ENCODE data around the gene STBD1.
"Not testable (repeated sequence)": the region's sequence is repeated elsewhere in the genome, so short reads cannot be mapped to it uniquely, and the experiment has no call there.

Gene STBD1

DNA sequence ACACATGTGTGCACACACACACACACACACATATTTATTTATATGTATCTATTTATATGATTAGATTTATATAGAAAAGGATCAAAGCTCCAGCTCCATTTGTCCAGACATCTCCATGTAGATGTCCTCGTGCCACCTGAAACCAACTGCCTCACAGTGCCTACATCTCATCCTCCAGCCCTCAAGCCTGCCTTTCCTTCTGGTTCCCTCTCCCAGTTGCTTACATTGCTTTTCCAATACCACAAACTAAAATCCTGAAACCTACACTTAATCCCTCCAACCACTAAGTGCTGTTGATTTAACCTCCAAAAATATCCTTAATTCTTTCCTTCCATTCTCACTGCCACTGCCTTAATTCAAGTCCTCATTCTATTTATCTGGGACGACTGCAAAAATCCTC, 51.4 kb downstream of the STBD1 start:
- TF ChIP-seq ISL1 (CRISPR knock-in tag; IDR thresholded peaks at IDR 0.05) (no peak), OSR1 (CRISPR knock-in tag; IDR thresholded peaks at IDR 0.05) (no peak), ZC3H10 (CRISPR knock-in tag; IDR thresholded peaks at IDR 0.05) (no peak), GLIS3 (CRISPR knock-in tag; IDR thresholded peaks at IDR 0.05) (no peak), PPARA (CRISPR knock-in tag; IDR thresholded peaks at IDR 0.05; ENCODE audit: borderline replicate concordance) (no peak), ZFP30 (CRISPR knock-in tag; IDR thresholded peaks at IDR 0.05) (no peak), ZNF565 (CRISPR knock-in tag; conservative IDR thresholded peaks at IDR 0.05; ENCODE audit: low read depth) (no peak), TOX (CRISPR knock-in tag; IDR thresholded peaks at IDR 0.05; ENCODE audit: borderline replicate concordance) (no peak)
- TF ChIP-seq, protein P1, sequence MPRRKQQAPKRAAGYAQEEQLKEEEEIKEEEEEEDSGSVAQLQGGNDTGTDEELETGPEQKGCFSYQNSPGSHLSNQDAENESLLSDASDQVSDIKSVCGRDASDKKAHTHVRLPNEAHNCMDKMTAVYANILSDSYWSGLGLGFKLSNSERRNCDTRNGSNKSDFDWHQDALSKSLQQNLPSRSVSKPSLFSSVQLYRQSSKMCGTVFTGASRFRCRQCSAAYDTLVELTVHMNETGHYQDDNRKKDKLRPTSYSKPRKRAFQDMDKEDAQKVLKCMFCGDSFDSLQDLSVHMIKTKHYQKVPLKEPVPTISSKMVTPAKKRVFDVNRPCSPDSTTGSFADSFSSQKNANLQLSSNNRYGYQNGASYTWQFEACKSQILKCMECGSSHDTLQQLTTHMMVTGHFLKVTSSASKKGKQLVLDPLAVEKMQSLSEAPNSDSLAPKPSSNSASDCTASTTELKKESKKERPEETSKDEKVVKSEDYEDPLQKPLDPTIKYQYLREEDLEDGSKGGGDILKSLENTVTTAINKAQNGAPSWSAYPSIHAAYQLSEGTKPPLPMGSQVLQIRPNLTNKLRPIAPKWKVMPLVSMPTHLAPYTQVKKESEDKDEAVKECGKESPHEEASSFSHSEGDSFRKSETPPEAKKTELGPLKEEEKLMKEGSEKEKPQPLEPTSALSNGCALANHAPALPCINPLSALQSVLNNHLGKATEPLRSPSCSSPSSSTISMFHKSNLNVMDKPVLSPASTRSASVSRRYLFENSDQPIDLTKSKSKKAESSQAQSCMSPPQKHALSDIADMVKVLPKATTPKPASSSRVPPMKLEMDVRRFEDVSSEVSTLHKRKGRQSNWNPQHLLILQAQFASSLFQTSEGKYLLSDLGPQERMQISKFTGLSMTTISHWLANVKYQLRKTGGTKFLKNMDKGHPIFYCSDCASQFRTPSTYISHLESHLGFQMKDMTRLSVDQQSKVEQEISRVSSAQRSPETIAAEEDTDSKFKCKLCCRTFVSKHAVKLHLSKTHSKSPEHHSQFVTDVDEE (CRISPR knock-in tag; IDR thresholded peaks at IDR 0.05), result no peak
- ATAC-seq, result no peak

DNA sequence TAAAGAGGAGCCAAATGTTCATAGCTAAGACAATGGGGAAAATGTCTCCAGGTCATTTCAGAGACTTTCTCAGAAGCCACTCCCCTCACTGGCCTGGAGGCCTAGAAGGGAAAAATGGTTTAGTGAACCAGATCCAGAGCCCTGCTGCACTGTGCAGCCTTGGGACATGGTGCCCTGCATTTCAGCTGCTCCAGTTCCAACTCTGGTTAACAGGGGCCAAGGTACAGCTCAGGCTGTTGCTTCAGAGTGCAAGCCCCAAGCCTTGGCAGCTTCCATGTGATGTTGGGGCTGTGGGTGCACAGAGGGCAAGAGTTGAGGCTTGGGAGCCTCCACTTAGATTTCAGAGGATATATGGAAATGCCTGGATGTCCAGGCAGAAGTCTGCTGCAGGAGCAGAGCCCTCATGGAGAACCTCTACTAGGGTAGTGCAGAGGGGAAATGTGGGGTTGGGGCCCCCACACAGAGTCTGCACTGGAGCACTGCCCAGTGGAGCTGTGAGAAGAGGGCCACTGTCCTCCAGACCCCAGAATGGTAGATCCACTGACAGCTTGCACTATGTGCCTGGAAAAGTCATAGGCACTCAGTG, 53.4 kb downstream of the STBD1 start:
- ATAC-seq, result not testable (repeated sequence)

Measured in SK-N-SH treated with all-trans-retinoic acid at 6 μM for 48 hours (cell line).